ENCODE data around the gene DUSP21.
A peak's percentile ranks its signal among the peaks of the same experiment; 100 is the strongest.
"Not testable (repeated sequence)": the region's sequence is repeated elsewhere in the genome, so short reads cannot be mapped to it uniquely, and the experiment has no call there.

The DUSP21 gene

GRCh38 chrX:44843753-44844152 lies at the start of gene DUSP21:
Gene DUSP21 (plus strand): TSS chrX:44844021. CDS start chrX:44844133, 112 bp downstream.
- DNase-seq (ENCODE audit: low read depth in 2 of 2) = no peak

GRCh38 chrX:44795945-44796450 lies 47.8 kb upstream of the DUSP21 start:
- no peak for DNase-seq (ENCODE audit: low read depth in 2 of 2)

GRCh38 chrX:44802613-44803012 lies 41.2 kb upstream of the DUSP21 start:
- no peak for DNase-seq (ENCODE audit: low read depth in 2 of 2)

- no peak for DNase-seq (ENCODE audit: low read depth in 2 of 2)
Measured at GRCh38 chrX:44815681-44816080, 28.1 kb upstream of the DUSP21 start.

- no peak for DNase-seq (ENCODE audit: low read depth in 2 of 2)
Measured at GRCh38 chrX:44816367-44816766, 27.5 kb upstream of the DUSP21 start.

- no peak for DNase-seq (ENCODE audit: low read depth in 2 of 2)
Measured at GRCh38 chrX:44817029-44817428, 26.8 kb upstream of the DUSP21 start.

- no peak for DNase-seq (ENCODE audit: low read depth in 2 of 2)
Measured at GRCh38 chrX:44822601-44823000, 21.2 kb upstream of the DUSP21 start.

GRCh38 chrX:44823193-44823592 lies 20.6 kb upstream of the DUSP21 start:
- not testable (repeated sequence) for DNase-seq (ENCODE audit: low read depth in 2 of 2)

GRCh38 chrX:44828008-44828605 lies 15.7 kb upstream of the DUSP21 start:
- DNase-seq (ENCODE audit: low read depth in 2 of 2) = no peak

- DNase-seq (ENCODE audit: low read depth in 2 of 2) = no peak
Measured at GRCh38 chrX:44829832-44830231, 14.0 kb upstream of the DUSP21 start.

- no peak for DNase-seq (ENCODE audit: low read depth in 2 of 2)
Measured at GRCh38 chrX:44842550-44843317, 1.1 kb upstream of the DUSP21 start.

- no peak for DNase-seq (ENCODE audit: low read depth in 2 of 2)
Measured at GRCh38 chrX:44843318-44843702, 511 bp upstream of the DUSP21 start.

- DNase-seq (ENCODE audit: low read depth in 2 of 2) = no peak
Measured at GRCh38 chrX:44844204-44844603, 383 bp downstream of the DUSP21 start.

GRCh38 chrX:44850891-44851290 lies 7.1 kb downstream of the DUSP21 start:
- DNase-seq (ENCODE audit: low read depth in 2 of 2) = not testable (repeated sequence)

GRCh38 chrX:44871114-44871645 lies 27.4 kb downstream of the DUSP21 start:
- no peak for DNase-seq (ENCODE audit: low read depth in 2 of 2)

GRCh38 chrX:44871931-44872820 lies 28.4 kb downstream of the DUSP21 start:
- DNase-seq (ENCODE audit: low read depth in 2 of 2) = no peak

- peak; percentile 87 to 90 for DNase-seq (ENCODE audit: low read depth in 2 of 2)
Measured at GRCh38 chrX:44872821-44873414, 29.1 kb downstream of the DUSP21 start, which contains the start of gene KDM6A. Gene KDM6A (plus strand): TSS chrX:44873188. CDS start chrX:44873552, 364 bp downstream.

- peak in 1 of 2 experiments; percentile 12 for DNase-seq (ENCODE audit: low read depth in 2 of 2)
Measured at GRCh38 chrX:44873415-44874276, 29.8 kb downstream of the DUSP21 start.

- DNase-seq (ENCODE audit: low read depth in 2 of 2) = peak in 1 of 2 experiments; percentile 29
Measured at GRCh38 chrX:44874420-44875184, 30.8 kb downstream of the DUSP21 start.

GRCh38 chrX:44875185-44875489 lies 31.3 kb downstream of the DUSP21 start:
- no peak for DNase-seq (ENCODE audit: low read depth in 2 of 2)

Data from stimulated activated CD4-positive, alpha-beta T cell treated with anti-CD3 and anti-CD28 coated beads, Interleukin-12 subunit alpha, Interleukin-12 subunit beta, amount 100 ng/mL, for 24 hours (primary cell).